GM21825 (cell line): ENCODE measurements around the gene ASAP2.
"Not testable (repeated sequence)": the region's sequence is repeated elsewhere in the genome, so short reads cannot be mapped to it uniquely, and the experiment has no call there.

Source experiments
- ATAC-seq: cut with Tn5 transposase; IDR thresholded peaks from one replicate; pipeline ENCODE4 v1.9.1; 2021; ENCODE audit warnings: mild to moderate bottlenecking, moderate library complexity; ENCODE audit not compliant: unreplicated experiment

Gene ASAP2

DNA sequence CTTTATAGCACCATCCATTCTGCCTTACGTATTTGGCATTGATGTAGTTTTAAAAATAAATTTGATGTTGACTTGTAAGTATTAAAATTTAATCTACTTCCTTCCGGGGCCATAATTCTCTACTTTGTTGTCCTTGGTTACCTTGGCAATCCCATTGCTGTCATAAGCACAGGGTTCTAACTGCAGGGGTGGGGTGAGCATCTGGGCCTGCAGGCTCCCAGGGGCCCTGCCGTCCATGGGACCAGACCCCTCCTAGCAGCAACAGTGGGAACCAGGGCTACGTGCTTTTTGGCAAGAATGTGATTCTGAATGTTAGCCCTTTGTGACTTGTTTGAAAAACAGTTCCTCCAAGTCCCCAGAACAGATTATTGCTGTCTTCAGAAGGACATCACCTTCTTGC lies 4.9 kb downstream of the ASAP2 start:
- ATAC-seq = no peak

DNA sequence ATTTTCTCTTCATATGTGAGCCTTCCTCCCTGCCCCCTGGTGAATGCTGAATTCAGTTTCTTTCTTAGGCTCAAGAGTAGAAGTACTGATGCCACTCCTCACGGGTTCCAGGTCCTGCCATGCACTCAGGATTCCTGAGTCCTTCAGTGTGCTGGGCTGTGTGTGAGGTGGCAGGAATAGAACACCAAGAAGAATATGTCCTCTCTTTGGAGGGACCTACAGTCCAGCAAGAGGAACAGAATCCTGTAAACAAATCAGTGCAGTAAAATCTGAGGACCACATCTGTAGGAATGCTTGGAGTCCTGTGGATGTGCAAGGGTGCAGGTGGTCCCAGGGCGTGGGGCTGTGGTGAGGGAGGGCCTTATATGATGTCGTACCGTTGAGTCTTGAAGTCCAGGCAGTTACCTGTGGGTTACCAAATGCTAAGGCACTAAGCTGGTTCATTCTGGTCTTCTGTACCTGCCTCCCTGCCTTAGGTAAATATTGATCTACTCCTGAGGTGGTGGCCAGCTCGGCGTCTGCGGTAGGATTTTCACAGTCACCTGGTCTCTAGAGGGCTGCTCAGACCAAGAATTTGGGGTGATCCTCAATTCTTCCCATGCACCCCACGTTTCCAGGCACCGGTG lies 5.5 kb downstream of the ASAP2 start:
- ATAC-seq = no peak

- ATAC-seq = no peak
These were observed 6.2 kb downstream of the ASAP2 start for GRCh38 chr2:9212661-9213411.

DNA sequence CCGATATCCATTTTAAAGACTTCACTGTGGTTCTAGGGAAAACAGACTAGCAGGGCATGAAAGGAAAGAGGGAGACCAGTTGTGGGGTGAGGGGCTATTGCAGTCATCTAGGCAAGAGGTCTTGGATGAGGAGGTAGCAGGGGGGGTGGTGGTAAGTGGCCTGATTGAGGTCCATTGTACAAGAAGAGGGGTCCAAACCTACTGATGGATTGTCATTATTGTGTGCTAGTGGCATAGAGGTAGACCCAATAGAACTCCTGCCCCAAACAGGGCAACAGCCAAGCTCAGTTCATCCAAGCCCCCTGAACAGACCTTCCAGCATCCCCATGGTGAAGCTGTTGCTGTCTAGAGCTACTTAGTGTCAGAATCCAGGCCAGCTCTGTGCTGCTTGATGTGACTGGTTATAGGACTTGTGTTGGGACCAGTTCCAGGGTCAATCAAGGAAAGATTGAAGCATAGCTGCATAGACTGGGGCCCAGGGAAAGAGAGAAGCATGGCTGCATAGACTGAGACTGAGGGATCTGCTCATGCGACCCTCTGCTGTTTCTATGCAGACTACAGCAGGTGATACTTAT lies 7.0 kb downstream of the ASAP2 start:
- no peak for ATAC-seq

DNA sequence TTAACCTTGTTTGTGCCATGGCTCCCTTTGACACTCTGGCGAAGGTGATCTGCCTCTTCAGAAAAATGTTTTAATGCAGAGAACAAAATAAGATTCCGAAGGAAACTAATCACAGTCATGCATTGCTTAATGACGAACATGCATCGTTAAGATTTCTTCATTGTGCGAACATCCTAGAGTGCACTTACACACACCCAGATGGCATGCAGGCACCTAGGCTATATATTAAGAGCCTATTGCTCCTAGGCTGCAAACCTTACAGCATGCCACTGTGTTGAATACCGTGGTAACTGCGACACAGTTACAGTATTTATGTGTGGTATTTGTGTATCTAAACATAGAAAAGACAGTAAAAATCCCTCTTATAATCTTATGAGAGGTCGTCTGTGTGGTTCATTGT lies 8.3 kb downstream of the ASAP2 start:
- ATAC-seq = no peak

- no peak for ATAC-seq
These were observed 9.1 kb downstream of the ASAP2 start for GRCh38 chr2:9215680-9216079.

DNA sequence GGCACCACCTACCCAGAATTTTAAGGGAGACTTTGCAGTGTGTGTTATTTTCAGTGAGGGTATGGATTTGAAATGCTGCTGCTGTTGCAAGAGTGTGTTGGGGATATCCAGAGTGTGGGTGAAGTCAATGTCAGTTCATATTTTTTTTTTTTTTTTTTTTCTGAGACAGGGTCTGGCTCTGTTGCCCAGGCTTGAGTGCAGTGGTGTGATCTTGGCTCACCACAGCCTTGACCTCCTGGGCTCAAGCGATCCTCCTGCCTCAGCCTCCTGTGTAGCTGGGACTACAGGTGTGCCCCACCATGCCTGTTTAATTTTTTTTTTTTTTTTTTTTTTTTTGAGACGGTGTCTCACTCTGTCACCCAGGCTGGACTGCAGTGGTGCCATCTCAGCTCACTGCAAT lies 9.5 kb downstream of the ASAP2 start:
- not testable (repeated sequence) for ATAC-seq

DNA sequence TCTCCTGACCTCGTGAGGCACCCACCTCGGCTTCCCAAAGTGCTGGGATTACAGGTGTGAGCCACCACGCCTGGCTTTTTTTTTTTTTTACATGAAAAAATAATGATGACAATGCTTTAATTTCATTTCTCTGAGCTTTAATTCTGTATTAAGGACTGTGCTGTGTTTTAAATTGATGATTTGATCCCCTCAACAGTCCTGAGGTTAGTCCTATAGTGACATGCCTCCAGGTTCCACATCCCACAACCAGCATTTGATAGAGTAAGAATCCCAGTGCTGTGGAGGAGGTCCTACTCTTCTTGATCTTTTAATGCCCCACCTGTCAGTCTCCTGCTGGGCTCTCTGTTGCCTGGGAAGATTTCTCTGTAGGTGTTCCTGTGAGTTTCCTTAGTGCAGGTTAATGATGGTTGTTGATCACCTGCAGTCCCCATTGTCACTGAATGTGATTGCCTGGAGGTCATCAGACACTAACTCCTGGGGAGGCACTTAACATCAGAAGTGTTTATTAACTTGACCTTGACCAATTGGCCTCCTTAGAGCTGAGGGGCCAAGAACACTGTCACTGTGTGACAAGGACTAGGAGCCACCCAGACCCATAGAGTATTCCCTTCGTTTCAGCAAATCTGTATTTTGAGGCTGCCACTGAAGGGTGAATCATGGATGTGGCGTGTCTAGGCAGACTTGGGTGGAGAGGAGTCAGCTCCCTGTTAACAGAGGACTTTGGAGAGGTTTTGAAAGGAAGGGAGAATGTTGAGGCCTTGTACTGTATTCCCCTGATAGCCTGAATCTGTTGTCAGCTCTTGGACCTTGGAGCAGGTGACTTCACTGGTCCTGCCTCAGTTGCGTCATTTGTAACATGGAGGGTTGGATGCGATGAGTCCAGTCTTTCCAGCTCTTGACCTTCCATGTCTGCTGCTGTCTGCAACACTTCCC lies 11.5 kb downstream of the ASAP2 start:
- no peak for ATAC-seq

DNA sequence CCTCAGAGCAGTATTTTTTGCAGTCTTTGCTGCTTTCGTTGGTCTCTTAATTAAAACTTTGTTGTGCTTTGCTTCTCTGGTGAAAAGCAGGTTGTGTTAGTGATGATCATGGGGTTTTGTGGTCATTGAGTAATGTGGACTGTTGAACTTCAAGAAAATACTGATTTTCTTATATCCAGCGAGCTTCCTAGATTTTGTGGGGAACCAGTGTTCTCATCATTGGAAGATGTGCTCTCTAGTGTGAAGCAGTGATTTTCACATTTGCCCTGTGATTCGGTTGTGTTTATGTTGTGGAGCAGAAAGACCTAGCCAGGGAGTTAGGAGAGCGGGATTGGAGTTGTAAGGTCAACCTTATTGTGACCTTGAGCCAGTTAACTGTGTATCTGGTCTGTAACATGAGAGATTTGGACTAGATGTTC lies 12.4 kb downstream of the ASAP2 start:
- no peak for ATAC-seq

- no peak for ATAC-seq
These were observed 13.6 kb downstream of the ASAP2 start for GRCh38 chr2:9220201-9220600.

DNA sequence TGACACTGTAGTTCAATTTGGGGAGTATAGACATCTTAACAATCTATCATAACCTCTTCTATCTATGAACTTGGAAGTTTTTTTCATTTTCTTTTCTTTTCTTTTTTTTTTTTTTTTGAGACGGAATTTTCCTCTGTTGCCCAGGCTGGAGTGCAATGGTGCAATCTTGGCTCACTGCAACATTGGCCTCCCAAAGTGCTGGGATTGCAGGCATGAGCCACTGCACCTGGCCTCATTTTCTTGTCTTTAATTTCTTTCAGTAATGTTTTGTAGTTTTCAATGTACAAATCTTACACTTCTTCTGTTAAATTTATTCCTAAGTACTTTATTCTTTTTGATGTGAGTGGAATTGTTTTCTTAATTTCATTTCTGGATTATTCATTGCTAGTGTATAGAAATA lies 14.6 kb downstream of the ASAP2 start:
- ATAC-seq = no peak

- no peak for ATAC-seq
These were observed 15.8 kb downstream of the ASAP2 start for GRCh38 chr2:9222239-9222892.

- no peak for ATAC-seq
These were observed 16.3 kb downstream of the ASAP2 start for GRCh38 chr2:9222893-9223287.

- ATAC-seq = no peak
These were observed 19.2 kb downstream of the ASAP2 start for GRCh38 chr2:9225806-9226205.

GRCh38 chr2:9226458-9227380 lies 20.1 kb downstream of the ASAP2 start:
- ATAC-seq = no peak

DNA sequence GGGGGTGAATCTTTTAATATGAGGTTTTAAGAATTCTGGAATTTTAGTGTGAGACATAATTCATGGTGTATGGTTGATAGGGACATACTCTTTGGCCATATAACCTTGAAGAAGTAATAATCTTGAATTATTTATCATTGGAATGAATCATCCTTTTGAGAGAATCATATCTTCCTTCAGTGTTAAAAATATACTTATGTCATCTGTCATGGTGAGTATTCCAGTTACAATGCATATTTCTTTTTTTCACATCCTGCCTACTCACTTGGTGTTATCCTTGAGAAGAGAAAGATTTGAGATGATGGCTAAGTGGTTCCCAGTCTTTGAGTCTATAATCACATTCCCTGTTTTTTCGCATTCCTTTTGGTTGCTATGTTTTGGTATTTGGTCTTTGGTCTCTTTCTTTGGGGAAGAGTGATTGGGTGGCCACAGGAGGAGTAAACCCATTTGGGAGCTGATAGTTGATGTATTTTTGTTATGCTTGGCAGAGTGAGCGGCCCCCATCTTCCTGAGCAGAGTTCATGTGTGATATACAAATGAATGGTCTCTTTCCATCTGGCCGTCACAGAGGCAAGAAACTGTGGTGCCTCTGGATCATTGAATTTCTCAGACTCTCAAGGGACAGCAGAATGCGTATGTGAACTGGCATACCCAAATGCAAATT lies 21.6 kb downstream of the ASAP2 start:
- ATAC-seq = no peak

DNA sequence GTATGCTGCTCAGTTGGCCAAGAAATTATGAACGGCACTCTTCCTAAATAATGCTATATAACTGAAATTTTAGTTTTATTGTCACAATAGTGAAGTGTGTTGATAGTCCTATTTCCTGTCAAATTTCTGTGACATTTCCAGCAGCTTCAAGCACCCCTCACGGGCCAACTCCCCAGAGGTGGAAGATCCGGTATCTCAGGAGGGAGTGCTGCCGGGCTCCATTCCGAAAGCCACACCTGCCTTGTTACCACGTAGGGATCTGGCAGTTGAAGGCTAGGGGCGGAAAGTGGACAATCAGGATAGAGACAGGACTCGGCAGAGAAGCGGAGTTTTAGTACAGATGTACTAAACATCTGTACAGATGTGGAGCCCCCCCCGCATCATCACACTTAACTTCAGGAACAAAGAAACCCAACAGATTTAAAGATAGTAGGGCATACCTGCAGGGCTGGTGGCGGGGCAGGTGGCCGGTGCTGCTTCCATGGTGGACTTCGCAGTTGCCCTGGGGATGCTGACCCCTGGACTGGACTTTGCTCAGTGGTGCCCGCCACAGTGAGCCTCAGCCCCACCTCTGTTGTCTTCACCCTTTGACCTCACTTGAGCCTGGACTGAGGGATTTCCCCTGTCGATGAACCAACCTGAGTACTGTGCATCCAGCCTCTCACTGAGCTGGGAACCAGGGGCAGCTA lies 22.3 kb downstream of the ASAP2 start:
- no peak for ATAC-seq

- ATAC-seq = no peak
These were observed 22.8 kb downstream of the ASAP2 start for GRCh38 chr2:9229470-9229820.
